ENCODE results near the gene SPATA1. TPM values are rescaled to one million over a fixed set of nuclear protein-coding genes. Genes with fewer than 3 reads are reported as not detected.

Gene SPATA1
- total and polyA plus RNA-seq, 2 of the 4 experiments (the other 2 are of a cell fraction), result under 0.01 to 0.56 TPM

DNA sequence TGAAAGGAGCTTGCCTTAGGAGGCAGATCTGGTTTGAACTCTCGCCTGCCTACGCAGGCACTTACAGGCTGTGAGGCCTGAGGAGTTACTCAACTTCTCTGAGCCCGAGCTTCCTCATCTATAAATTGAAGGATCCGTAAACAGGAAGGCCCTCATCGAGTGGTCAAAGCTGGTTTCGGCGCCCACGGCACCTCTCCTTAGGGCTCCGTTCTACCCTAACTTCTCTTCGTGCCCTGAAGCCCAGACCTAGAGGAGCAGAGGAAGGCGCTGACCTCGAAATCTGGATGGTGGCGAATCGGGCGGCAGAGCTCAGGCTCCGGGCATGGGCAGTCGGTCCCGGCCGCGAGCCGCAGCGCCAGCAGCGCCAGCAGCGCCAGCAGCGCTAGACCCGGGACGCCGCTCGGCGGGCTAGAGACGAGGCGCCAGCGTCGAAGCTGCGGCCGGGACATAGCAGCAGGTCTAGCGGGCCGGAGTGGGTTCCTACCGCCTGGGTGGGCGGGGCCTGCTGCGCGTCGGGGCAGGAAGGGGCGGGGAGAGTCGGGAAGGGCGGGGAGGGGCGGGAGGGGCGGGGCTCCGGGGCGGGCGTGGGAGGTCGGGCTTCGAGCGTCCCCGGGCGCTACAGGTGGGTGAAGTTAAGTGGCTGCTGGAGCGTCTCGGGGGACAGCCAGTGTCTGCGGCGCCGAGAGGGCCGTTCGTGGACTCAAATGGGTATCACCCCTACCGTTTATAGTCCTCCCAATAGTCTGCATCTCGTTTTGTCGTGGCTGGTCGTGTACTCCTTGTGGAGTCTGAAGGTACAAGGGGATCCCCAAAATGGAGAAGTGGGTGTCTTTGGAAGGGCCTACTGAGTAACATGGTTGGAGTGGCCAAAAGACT, 68.0 kb downstream of the SPATA1 start, which contains the start of gene CTBS:
Gene CTBS, minus strand, starts transcription at position 474 of the 876 bp plus-strand sequence. Its CDS starts 25 bp downstream, at position 449.
- Histone ChIP-seq H3K4me2 (ENCODE audit: low read depth, low read length) (peak within 1 kb of the TSS; percentile 98), H3K27ac (ENCODE audit: insufficient read depth, low read length) (peak within 1 kb of the TSS; percentile 97), H2BK5ac (ENCODE audit: low read depth, low read length, poor library complexity, severe bottlenecking) (peak within 1 kb of the TSS; percentile 92), H3K9ac (ENCODE audit: low read depth, low read length) (peak within 1 kb of the TSS; percentile 97), H4K5ac (ENCODE audit: low read depth, low read length) (peak within 1 kb of the TSS; percentile 97), H2AK5ac (ENCODE audit: low read depth, low read length) (peak within 1 kb of the TSS; percentile 55; the same call in 1 of the 2 replicates), H3K36me3 (ENCODE audit: control insufficient read depth, insufficient read depth, low read length) (peaks cover 2% of the 10 kb centered on the region), H3K23ac (ENCODE audit: low read depth, low read length) (peak within 1 kb of the TSS; percentile 96), H2AK9ac (replicated peaks; ENCODE audit: low read depth, low read length, poor library complexity) (peak within 1 kb of the TSS; percentile 75), H2BK15ac (ENCODE audit: low read depth, low read length) (peak within 1 kb of the TSS; percentile 66; the same call in 1 of the 3 replicates), H3K79me1 (ENCODE audit: low read depth in 1 of 2, low read length in 2 of 2) (peaks cover 26 to 32% of the 10 kb centered on the region in 2 experiments), H4K20me1 (ENCODE audit: insufficient read depth, low read length) (no peaks in the 10 kb centered on the region), H3K27me3 (ENCODE audit: control insufficient read depth, insufficient read depth, low read length) (no peaks in the 10 kb centered on the region), H3K14ac (replicated peaks; ENCODE audit: low read depth, low read length) (peak within 1 kb of the TSS; percentile 79), H3K4me1 (ENCODE audit: control insufficient read depth, insufficient read depth, low read length) (peaks cover 2% of the 10 kb centered on the region; the same call in 1 of the 2 replicates), H3K18ac (ENCODE audit: low read depth, low read length) (peak within 1 kb of the TSS; percentile 98), H3K56ac (ENCODE audit: extremely low read depth, insufficient read depth, low read length) (peak within 1 kb of the TSS; percentile 82), H3K4ac (ENCODE audit: low read depth, low read length) (peak within 1 kb of the TSS; percentile 89), H2BK20ac (ENCODE audit: low read depth, low read length) (peak within 1 kb of the TSS; percentile 12), H3K9me1 (ENCODE audit: insufficient read depth, low read length) (peaks cover 3% of the 10 kb centered on the region; the same call in 1 of the 2 replicates), H2AFZ (replicated peaks; ENCODE audit: low read length, poor library complexity) (peak within 1 kb of the TSS; percentile 96), H3K4me3 (ENCODE audit: insufficient read depth, low read depth, low read length) (peak within 1 kb of the TSS; percentile 94), H3K9me3 (ENCODE audit: control insufficient read depth, insufficient read depth, low read length) (no peaks in the 10 kb centered on the region), H4K8ac (ENCODE audit: low read depth in 2 of 2, low read length in 2 of 2) (peak within 1 kb of the TSS; percentile 42 to 92), H4K91ac (ENCODE audit: insufficient read depth, low read depth, low read length) (peak within 1 kb of the TSS; percentile 91), H2BK120ac (ENCODE audit: low read depth, low read length) (peak within 1 kb of the TSS; percentile 57)
- DNase-seq (peak; percentile 88), ATAC-seq (ENCODE audit: low read depth) (peak; percentile 98)
- TSS peak; percentile 72 for BruUV-seq (replicated peaks)
- dilution Hi-C loops (cut with HindIII; ENCODE audit: low sequenced_read_pairs, unreplicated experiment) (no loop called here), in situ Hi-C loops (cut with MboI; ENCODE audit: low sequenced_read_pairs) (no loop called here), intact Hi-C loops (cut with micrococcal nuclease) (loop anchor here (1.0 to 5.0 kb wide), 3 partner anchors 46 to 178 kb away; partner anchors contain the start of genes GNG5 and SPATA1)
- 0% methylated on average over 18 of the region's 67 CpGs; no CpG with 5 or more reads in 1 of the 2 experiments for WGBS, 2 experiments (ENCODE audit: extremely low coverage in 2 of 2, insufficient read length in 1 of 2)
- ChIA-PET POLR2A (ENCODE audit: unreplicated experiment) (interaction anchor here (0.6 to 1.4 kb wide), 3 partner anchors 11 to 628 kb away, joined by 5 read pairs; partner anchors contain the start of genes GNG5 and SPATA1), CTCF (interaction anchor here (1.3 kb wide), 1 partner anchor 15 kb away, joined by 3 read pairs; no protein-coding TSS in a partner anchor)
- TF ChIP-seq NFE2L2 (IDR thresholded peaks at IDR 0.05; ENCODE audit: low read depth, low read length) (no peak), FOS (IDR thresholded peaks at IDR 0.05; ENCODE audit: low read depth, low read length) (no peak), POLR2A (IDR thresholded peaks at IDR 0.05; ENCODE audit: low read depth, low read length) (peak; percentile 85), CEBPB (IDR thresholded peaks at IDR 0.05; ENCODE audit: low read depth, low read length) (peak; percentile 81), MXI1 (IDR thresholded peaks at IDR 0.05; ENCODE audit: borderline replicate concordance, low read depth, low read length) (no peak), RFX5 (IDR thresholded peaks at IDR 0.05; ENCODE audit: low read depth, low read length) (no peak), SMC3 (IDR thresholded peaks at IDR 0.05; ENCODE audit: low read depth, low read length) (no peak), CHD1 (IDR thresholded peaks at IDR 0.05; ENCODE audit: low read depth, low read length) (peak; percentile 59; the same call in 1 of the 2 replicates), MAFK (IDR thresholded peaks at IDR 0.05; ENCODE audit: low read depth, low read length) (no peak), MAZ (IDR thresholded peaks at IDR 0.05; ENCODE audit: borderline replicate concordance, low read depth, low read length) (peak; percentile 69; the same call in 1 of the 2 replicates), RCOR1 (IDR thresholded peaks at IDR 0.05; ENCODE audit: insufficient replicate concordance, low read length) (no peak), RAD21 (IDR thresholded peaks at IDR 0.05; ENCODE audit: low read length) (0 out of 2 replicates have a peak, but pooled peaks have one; percentile 3)
- TF ChIP-seq, protein P1, sequence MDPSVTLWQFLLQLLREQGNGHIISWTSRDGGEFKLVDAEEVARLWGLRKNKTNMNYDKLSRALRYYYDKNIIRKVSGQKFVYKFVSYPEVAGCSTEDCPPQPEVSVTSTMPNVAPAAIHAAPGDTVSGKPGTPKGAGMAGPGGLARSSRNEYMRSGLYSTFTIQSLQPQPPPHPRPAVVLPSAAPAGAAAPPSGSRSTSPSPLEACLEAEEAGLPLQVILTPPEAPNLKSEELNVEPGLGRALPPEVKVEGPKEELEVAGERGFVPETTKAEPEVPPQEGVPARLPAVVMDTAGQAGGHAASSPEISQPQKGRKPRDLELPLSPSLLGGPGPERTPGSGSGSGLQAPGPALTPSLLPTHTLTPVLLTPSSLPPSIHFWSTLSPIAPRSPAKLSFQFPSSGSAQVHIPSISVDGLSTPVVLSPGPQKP (IDR thresholded peaks at IDR 0.05; ENCODE audit: borderline replicate concordance, low read depth, low read length), result no peak
- TF ChIP-seq, protein P2, sequence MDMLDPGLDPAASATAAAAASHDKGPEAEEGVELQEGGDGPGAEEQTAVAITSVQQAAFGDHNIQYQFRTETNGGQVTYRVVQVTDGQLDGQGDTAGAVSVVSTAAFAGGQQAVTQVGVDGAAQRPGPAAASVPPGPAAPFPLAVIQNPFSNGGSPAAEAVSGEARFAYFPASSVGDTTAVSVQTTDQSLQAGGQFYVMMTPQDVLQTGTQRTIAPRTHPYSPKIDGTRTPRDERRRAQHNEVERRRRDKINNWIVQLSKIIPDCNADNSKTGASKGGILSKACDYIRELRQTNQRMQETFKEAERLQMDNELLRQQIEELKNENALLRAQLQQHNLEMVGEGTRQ (IDR thresholded peaks at IDR 0.05; ENCODE audit: low read depth, low read length), result no peak
